SIG-M5 treated with dmso at 0.1 percent for 504 hours (cell line): ENCODE measurements around the gene ARHGAP25.

Experiments used
- DNase-seq: peaks from one replicate; lab custom pipeline; 2025; ENCODE audit not compliant: unreplicated experiment; lab: John Stamatoyannopoulos, UW

The ARHGAP25 gene

GRCh38 chr2:68765739-68766375 lies 31.2 kb downstream of the ARHGAP25 start:
- DNase-seq: peak; percentile 26

GRCh38 chr2:68766376-68766845 lies 31.8 kb downstream of the ARHGAP25 start:
- peak; percentile 97 for DNase-seq

- DNase-seq: no peak
Measured at GRCh38 chr2:68767031-68767961, 32.7 kb downstream of the ARHGAP25 start.

GRCh38 chr2:68767996-68768395 lies 33.4 kb downstream of the ARHGAP25 start:
- DNase-seq: no peak

GRCh38 chr2:68768461-68768860 lies 33.9 kb downstream of the ARHGAP25 start:
- no peak for DNase-seq

GRCh38 chr2:68768951-68769350 lies 34.3 kb downstream of the ARHGAP25 start:
- no peak for DNase-seq

- no peak for DNase-seq
Measured at GRCh38 chr2:68769586-68770270, 35.1 kb downstream of the ARHGAP25 start.

GRCh38 chr2:68770271-68771111 lies 35.9 kb downstream of the ARHGAP25 start:
- peak; percentile 77 for DNase-seq

GRCh38 chr2:68771211-68771751 lies 36.7 kb downstream of the ARHGAP25 start:
- no peak for DNase-seq

GRCh38 chr2:68772109-68772508 lies 37.5 kb downstream of the ARHGAP25 start:
- no peak for DNase-seq

GRCh38 chr2:68774569-68775271 lies 40.1 kb downstream of the ARHGAP25 start:
- DNase-seq: peak; percentile 51

- no peak for DNase-seq
Measured at GRCh38 chr2:68775272-68775842, 40.7 kb downstream of the ARHGAP25 start.

- no peak for DNase-seq
Measured at GRCh38 chr2:68776124-68776523, 41.5 kb downstream of the ARHGAP25 start.

- DNase-seq: no peak
Measured at GRCh38 chr2:68779595-68779994, 45.0 kb downstream of the ARHGAP25 start.

- DNase-seq: peak; percentile 83
Measured at GRCh38 chr2:68784188-68784587, 49.6 kb downstream of the ARHGAP25 start.

GRCh38 chr2:68784915-68785314 lies 50.3 kb downstream of the ARHGAP25 start:
- DNase-seq: peak; percentile 11

GRCh38 chr2:68787356-68787755 lies 52.7 kb downstream of the ARHGAP25 start:
- DNase-seq: no peak

GRCh38 chr2:68789603-68790002 lies 55.0 kb downstream of the ARHGAP25 start:
- DNase-seq: no peak

GRCh38 chr2:68790600-68790999 lies 56.0 kb downstream of the ARHGAP25 start:
- DNase-seq: no peak
